Liver (tissue), 9 donors: ENCODE data around the gene COL8A2. TPM values are rescaled to one million over a fixed set of nuclear protein-coding genes. Genes with fewer than 3 reads are reported as not detected.

Experiments
- DNase-seq: peaks from one replicate; pipeline ENCODE4 v3.0.0-alpha.2; 2017; ENCODE audit warnings: low spot score
- H3K27ac ChIP-seq, 2 donors: one replicate each; pipeline ENCODE4 v1.7.0; 2013; ENCODE audit warnings: inconsistent platforms in 2 of 2, low read length in 2 of 2, control low read depth in 1 of 2, low read depth in 1 of 2, mild to moderate bottlenecking in 1 of 2
- H3K27me3 ChIP-seq, 4 donors: one replicate each; pipeline versions ENCODE4 v1.6.1 to v1.7.0; 2013; ENCODE audit warnings: low read length in 3 of 4, inconsistent platforms in 1 of 4, mild to moderate bottlenecking in 1 of 4, moderate library complexity in 1 of 4; ENCODE audit not compliant: control insufficient read depth in 4 of 4, insufficient read depth in 4 of 4
- H3K36me3 ChIP-seq, 4 donors: one replicate each; pipeline versions ENCODE4 v1.6.1 to v1.7.0; 2013; ENCODE audit warnings: low read length in 3 of 4, mild to moderate bottlenecking in 3 of 4, low read depth in 1 of 4, moderate library complexity in 1 of 4; ENCODE audit not compliant: control insufficient read depth in 4 of 4, insufficient read depth in 3 of 4
- H3K4me1 ChIP-seq, 4 donors: one replicate each; pipeline versions ENCODE4 v1.6.1 to v1.7.0; 2013; ENCODE audit warnings: low read length in 3 of 4, mild to moderate bottlenecking in 3 of 4, moderate library complexity in 1 of 4; ENCODE audit not compliant: control insufficient read depth in 4 of 4, insufficient read depth in 4 of 4
- H3K4me3 ChIP-seq, 3 donors: one replicate each; pipeline versions ENCODE4 v1.6.1 to v1.7.0; 2013; ENCODE audit warnings: low read length in 3 of 3, control low read depth in 1 of 3, low read depth in 1 of 3, mild to moderate bottlenecking in 1 of 3
- H3K9ac ChIP-seq, 2 donors: one replicate each; pipeline ENCODE4 v1.7.0; 2013; ENCODE audit warnings: low read length in 2 of 2, mild to moderate bottlenecking in 2 of 2, moderate library complexity in 2 of 2, control low read depth in 1 of 2, low read depth in 1 of 2
- H3K9me3 ChIP-seq, 4 donors: one replicate each; pipeline versions ENCODE4 v1.6.1 to v1.7.0; 2013; ENCODE audit warnings: low read length in 3 of 4; ENCODE audit not compliant: control insufficient read depth in 4 of 4
- EGR1 ChIP-seq, 2 donors: IDR thresholded peaks; 2 replicates each; pipeline ENCODE4 v1.6.1; 2016 to 2018; ENCODE audit warnings: antibody characterized with exemption in 2 of 2, low read depth in 2 of 2
- FOXA2 ChIP-seq: IDR thresholded peaks from 2 replicates; pipeline ENCODE4 v1.6.1; 2016; ENCODE audit warnings: antibody characterized with exemption
- GABPA ChIP-seq, 2 donors: IDR thresholded peaks in 1 of 2; conservative IDR thresholded peaks in 1 of 2; 2 replicates each; pipeline ENCODE4 v1.6.1; 2016; ENCODE audit warnings: antibody characterized with exemption in 2 of 2, mild to moderate bottlenecking in 1 of 2, moderate library complexity in 1 of 2
- HNF4A ChIP-seq, 2 donors: conservative IDR thresholded peaks; 2 replicates each; pipeline ENCODE4 v1.6.1; 2016; ENCODE audit warnings: antibody characterized with exemption in 2 of 2, mild to moderate bottlenecking in 2 of 2
- HNF4G ChIP-seq: IDR thresholded peaks from 2 replicates; pipeline ENCODE4 v1.6.1; 2016; ENCODE audit warnings: antibody characterized with exemption
- JUND ChIP-seq, 2 donors: IDR thresholded peaks; 2 replicates each; pipeline ENCODE4 v1.6.1; 2016; ENCODE audit warnings: antibody characterized with exemption in 2 of 2
- NR2F2 ChIP-seq: IDR thresholded peaks from 2 replicates; pipeline ENCODE4 v1.6.1; 2016; ENCODE audit warnings: antibody characterized with exemption
- RAD21 ChIP-seq, 2 donors: IDR thresholded peaks; 2 replicates each; pipeline ENCODE4 v1.6.1; 2016; ENCODE audit warnings: antibody characterized with exemption in 2 of 2, mild to moderate bottlenecking in 2 of 2
- RXRA ChIP-seq, 2 donors: IDR thresholded peaks; 2 replicates each; pipeline ENCODE4 v1.6.1; 2017 to 2018; ENCODE audit warnings: antibody characterized with exemption in 2 of 2, mild to moderate bottlenecking in 1 of 2
- SP1 ChIP-seq: IDR thresholded peaks from 2 replicates; pipeline ENCODE4 v1.6.1; 2018; ENCODE audit warnings: antibody characterized with exemption, mild to moderate bottlenecking
- WGBS: extraction: QIAGEN DNeasy Blood & Tissue Kit; methylation state at CpG from one replicate; pipeline ENCODE4 v1.1.7; 2013; 5-methylcytosine and 5-hydroxymethylcytosine counted together
- polyA plus RNA-seq, 2 donors: library from polyadenylated mRNA; stranded (reverse) in 1 of 2; unstranded in 1 of 2; fragments of 200-250 nt in 1 of 2; fragments of >200 nt in 1 of 2; fragmentation: Nextera tagmentation in 1 of 2; extraction: Ambion mirVana in 1 of 2; gene quantifications; one replicate each; pipeline versions ENCODE4 v1.2.1 to v1.2.3, GENCODE V29; 2013 to 2015
- total RNA-seq, 2 donors: library from RNA; depleted of rRNA; stranded (reverse); fragments of >200 nt; gene quantifications; one replicate each; pipeline ENCODE4 v1.2.3, GENCODE V29; 2014
- TF ChIP-seq, protein P1 (sequence below): fragments of 150-350 bp; IDR thresholded peaks from 2 replicates; pipeline ENCODE4 v1.5.1; 2017; ENCODE audit warnings: improper control_type of control experiment, low read depth, low read length; ENCODE audit not compliant: missing input control
- TF ChIP-seq, protein P2 (sequence below): IDR thresholded peaks from 2 replicates; pipeline ENCODE4 v1.6.1; 2016; ENCODE audit warnings: antibody characterized with exemption
- TF ChIP-seq, protein P3 (sequence below): IDR thresholded peaks from 2 replicates; pipeline ENCODE4 v1.6.1; 2016; ENCODE audit warnings: antibody characterized with exemption
- donor health status: healthy.
- donor health status: healthy.
- donor health status: healthy.
- donor health status: healthy.
- donor health status: healthy.

COL8A2 gene
- total and polyA plus RNA-seq, 4 donors: 0.04 to 0.47 (median 0.35) TPM

DNA sequence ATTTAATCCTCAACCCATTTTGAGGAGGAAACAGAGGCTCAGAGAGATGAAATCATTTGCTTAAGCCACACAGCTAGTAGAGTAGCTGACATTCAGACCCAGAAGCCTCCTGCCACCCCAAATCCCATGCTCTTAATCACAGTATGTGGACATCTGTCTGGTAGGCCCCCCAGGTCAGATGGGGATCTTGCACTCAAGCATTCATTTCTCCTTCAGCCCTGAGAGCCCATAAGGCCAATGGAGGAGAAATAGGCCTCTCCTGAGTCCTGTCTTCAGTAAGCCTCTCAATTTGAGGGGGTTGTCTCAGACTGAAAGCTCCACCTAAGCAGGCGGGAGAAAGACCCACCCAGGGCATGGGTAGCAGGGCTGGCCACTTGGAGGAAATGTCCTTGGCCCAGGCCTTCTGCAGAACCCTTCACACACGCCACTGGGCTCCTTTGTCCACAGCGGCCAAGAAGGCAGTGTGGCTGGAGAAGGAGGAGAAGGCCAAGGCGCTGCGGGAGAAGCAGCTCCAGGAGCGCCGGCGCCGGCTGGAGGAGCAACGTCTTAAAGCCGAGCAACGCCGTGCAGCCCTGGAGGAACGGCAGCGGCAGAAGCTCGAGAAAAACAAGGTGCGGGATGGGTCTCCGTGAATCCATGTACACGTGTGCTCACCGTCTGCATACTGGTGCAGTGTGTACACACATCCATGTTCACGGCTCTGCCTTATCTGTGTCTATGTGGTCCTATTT is 47.2 kb upstream of the COL8A2 start:
- H3K27ac ChIP-seq: no peak overlapping the region
- peaks cover 4 to 25% (median 13%) of the 10 kb centered on the region in 4 donors for H3K36me3 ChIP-seq

DNA sequence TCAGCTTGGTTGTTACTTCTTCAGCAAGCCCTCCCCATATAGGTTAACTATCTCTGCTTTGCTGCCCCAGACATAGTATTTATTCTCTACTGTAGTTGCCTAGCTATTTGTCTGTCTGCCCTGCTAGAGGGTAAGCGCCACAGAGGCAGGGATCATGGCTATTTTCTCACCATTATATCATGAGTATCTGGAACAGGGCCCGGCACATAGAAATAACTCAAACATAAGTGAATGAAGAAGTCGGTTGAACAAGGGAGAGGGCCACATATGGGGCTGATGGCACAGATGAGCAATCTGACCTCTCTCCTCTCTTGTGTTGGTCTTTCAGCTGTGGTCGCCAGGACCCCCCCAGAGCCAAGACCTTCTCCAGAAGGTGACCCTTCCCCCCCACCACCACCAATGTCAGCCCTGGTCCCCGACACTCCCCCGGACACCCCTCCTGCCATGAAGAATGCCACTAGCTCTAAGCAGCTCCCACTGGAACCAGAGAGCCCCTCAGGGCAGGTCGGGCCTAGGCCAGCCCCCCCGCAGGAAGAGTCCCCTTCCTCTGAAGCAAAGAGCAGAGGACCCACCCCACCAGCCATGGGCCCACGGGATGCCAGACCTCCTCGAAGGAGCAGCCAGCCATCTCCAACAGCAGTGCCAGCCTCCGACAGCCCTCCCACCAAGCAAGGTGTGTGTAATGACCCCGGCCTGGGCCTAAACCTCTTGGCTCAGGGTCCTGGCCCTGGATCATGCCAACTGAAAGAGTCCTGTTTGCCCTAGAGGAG is 45.8 kb upstream of the COL8A2 start:
- WGBS: 93% methylated on average over 12 of the region's 12 CpGs
- no peak overlapping the region for H3K27ac ChIP-seq
- no peaks in the 10 kb centered on the region for H3K9me3 ChIP-seq
- H3K27me3 ChIP-seq: no peaks in the 10 kb centered on the region
- TF ChIP-seq HNF4G (no peak), SP1 (no peak), NR2F2 (no peak), FOXA2 (no peak), EGR1 (IDR thresholded peaks at IDR 0.05; ENCODE audit: low read depth in 2 of 2) (no peak)
- TF ChIP-seq, protein P1, sequence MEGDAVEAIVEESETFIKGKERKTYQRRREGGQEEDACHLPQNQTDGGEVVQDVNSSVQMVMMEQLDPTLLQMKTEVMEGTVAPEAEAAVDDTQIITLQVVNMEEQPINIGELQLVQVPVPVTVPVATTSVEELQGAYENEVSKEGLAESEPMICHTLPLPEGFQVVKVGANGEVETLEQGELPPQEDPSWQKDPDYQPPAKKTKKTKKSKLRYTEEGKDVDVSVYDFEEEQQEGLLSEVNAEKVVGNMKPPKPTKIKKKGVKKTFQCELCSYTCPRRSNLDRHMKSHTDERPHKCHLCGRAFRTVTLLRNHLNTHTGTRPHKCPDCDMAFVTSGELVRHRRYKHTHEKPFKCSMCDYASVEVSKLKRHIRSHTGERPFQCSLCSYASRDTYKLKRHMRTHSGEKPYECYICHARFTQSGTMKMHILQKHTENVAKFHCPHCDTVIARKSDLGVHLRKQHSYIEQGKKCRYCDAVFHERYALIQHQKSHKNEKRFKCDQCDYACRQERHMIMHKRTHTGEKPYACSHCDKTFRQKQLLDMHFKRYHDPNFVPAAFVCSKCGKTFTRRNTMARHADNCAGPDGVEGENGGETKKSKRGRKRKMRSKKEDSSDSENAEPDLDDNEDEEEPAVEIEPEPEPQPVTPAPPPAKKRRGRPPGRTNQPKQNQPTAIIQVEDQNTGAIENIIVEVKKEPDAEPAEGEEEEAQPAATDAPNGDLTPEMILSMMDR: no peak
- TF ChIP-seq, protein P2, sequence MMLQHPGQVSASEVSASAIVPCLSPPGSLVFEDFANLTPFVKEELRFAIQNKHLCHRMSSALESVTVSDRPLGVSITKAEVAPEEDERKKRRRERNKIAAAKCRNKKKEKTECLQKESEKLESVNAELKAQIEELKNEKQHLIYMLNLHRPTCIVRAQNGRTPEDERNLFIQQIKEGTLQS: no peak
- TF ChIP-seq, protein P3, sequence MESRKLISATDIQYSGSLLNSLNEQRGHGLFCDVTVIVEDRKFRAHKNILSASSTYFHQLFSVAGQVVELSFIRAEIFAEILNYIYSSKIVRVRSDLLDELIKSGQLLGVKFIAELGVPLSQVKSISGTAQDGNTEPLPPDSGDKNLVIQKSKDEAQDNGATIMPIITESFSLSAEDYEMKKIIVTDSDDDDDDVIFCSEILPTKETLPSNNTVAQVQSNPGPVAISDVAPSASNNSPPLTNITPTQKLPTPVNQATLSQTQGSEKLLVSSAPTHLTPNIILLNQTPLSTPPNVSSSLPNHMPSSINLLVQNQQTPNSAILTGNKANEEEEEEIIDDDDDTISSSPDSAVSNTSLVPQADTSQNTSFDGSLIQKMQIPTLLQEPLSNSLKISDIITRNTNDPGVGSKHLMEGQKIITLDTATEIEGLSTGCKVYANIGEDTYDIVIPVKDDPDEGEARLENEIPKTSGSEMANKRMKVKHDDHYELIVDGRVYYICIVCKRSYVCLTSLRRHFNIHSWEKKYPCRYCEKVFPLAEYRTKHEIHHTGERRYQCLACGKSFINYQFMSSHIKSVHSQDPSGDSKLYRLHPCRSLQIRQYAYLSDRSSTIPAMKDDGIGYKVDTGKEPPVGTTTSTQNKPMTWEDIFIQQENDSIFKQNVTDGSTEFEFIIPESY: no peak
- H3K4me1 ChIP-seq: no peaks in the 10 kb centered on the region
- H3K36me3 ChIP-seq: peaks cover 4 to 24% (median 13%) of the 10 kb centered on the region in 4 donors
- no peak for DNase-seq
- no peak overlapping the region for H3K4me3 ChIP-seq
- H3K9ac ChIP-seq: no peak overlapping the region

More for the DNA sequence above, 47.2 kb upstream of the COL8A2 start:
- Histone ChIP-seq H3K4me1 (no peaks in the 10 kb centered on the region), H3K27me3 (no peaks in the 10 kb centered on the region), H3K9me3 (no peaks in the 10 kb centered on the region), H3K9ac (no peak overlapping the region), H3K4me3 (no peak overlapping the region)
- DNase-seq: no peak
- no peak for TF ChIP-seq GABPA (IDR thresholded peaks at IDR 0.05 in 1 of 2, conservative IDR thresholded peaks at IDR 0.05 in 1 of 2)
- no peak for TF ChIP-seq FOXA2
- TF ChIP-seq RAD21 (IDR thresholded peaks at IDR 0.05): no peak
- no peak for TF ChIP-seq JUND (IDR thresholded peaks at IDR 0.05)
- TF ChIP-seq, protein P2: no peak
- TF ChIP-seq NR2F2: no peak
- TF ChIP-seq RXRA (IDR thresholded peaks at IDR 0.05): no peak
- no peak for TF ChIP-seq HNF4A (conservative IDR thresholded peaks at IDR 0.05)
- WGBS: 97% methylated on average over 21 of the region's 21 CpGs
